Activated T-cell treated with anti-CD3 and anti-CD28 coated beads for 1 hour (primary cell): ENCODE data around the gene ARSG.
"Not testable (repeated sequence)": the region's sequence is repeated elsewhere in the genome, so short reads cannot be mapped to it uniquely, and the experiment has no call there.

Experiments
- DNase-seq: peaks from one replicate; pipeline ENCODE4 v3.0.0-alpha.2; 2020; ENCODE audit warnings: low read depth

ARSG gene

DNA sequence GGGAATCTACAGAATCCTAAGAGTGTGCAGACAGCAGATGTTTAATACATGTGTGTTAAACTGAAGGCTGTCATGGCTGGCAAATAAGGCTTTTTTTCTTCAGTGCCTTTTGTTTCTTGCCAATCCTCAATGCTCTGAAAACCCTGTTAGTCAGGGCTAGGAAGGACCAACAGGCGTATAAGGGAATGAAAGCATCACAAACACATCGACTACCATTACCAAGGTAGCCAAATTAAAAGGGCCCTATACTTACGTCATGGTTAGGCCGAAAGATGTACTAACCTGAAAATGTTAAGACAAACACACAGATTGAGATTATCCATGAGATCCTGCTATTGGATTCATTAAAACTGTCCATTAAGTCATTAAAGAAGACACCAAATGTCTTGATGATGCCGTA lies 13.5 kb upstream of the ARSG start:
- no peak for DNase-seq

DNA sequence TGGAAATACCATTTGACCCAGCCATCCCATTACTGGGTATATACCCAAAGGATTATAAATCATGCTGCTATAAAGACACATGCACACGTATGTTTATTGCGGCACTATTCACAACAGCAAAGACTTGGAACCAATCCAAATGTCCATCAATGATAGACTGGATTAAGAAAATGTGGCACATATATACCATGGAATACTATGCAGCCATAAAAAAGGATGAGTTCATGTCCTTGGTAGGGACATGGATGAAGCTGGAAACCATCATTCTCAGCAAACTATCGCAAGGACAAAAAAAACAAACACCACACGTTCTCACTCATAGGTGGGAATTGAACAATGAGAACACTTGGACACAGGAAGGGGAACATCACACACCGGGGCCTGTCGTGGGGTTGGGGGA lies 9.3 kb upstream of the ARSG start:
- not testable (repeated sequence) for DNase-seq

DNA sequence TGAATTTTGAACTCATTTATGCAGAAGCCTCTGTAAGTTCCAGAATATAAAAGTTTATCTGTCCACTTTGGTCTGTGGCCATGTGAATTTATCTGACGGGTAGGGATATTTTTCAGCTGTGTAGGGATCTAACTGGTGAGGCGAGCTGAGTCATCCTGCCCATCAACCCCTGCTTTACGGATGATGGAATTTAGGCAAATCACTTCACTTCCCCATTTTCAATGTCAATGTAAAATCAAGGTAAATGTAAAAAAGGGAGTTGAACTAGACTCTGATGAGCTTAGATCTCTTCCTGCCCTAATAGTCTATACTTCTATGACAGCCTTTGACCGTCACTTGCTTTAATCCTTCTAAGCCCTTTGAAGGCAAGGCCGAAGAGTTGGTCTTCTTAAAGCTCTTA lies 2.9 kb upstream of the ARSG start:
- no peak for DNase-seq

DNA sequence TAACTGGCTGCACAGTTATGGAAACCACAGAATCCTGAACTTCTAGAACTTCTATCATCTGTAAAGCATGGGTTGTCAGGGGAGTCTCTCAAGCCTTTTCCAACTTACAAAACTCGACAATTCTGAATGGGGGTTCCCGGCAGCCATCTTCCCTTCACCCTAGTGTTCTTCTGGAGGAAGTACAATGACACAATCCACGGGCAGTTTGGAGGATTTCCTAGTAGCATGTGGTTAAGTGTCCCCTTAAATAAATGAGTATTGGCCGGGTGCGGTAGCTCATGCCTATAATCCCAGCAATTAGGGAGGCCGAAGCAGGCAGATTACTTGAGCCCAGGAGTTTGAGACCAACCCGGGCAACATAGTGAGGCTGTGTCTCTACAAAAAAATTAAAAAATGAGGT lies 2.5 kb upstream of the ARSG start:
- DNase-seq, result no peak

DNA sequence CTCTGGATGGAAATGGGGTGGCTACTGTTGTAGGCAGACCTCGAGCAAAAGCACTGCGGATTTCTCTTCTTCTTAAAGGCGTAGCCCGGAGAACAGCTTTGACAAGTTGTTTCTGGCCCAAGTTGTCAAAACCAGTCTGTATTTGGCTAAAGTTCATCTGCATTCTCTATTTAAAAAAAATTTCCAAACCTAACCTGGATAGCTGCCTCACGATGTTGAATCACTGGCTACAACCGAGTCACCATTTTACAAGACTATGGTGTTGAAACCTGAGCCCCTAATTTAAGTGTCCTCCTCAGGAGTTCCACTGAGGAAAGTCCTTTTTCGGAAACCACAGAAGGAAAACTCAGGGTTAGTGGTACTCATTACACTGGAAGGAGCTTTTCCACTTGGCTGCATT lies 1.8 kb upstream of the ARSG start:
- DNase-seq, result no peak

DNA sequence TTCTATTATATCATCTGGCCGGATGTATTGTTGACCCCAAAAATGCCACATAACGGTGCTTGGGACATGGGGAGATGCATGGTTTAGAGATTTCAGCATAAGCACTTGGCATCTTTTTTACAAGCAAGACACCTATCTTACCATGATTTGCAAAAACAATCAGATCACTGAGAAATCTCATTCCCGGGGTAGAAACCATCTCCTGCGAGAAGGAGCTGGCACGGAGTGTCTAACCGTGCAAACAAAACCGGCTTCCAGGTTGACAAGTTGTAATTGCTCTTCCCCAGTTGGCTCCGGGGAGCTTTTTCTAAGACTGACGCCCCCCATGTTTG lies 1.4 kb upstream of the ARSG start:
- no peak for DNase-seq

DNA sequence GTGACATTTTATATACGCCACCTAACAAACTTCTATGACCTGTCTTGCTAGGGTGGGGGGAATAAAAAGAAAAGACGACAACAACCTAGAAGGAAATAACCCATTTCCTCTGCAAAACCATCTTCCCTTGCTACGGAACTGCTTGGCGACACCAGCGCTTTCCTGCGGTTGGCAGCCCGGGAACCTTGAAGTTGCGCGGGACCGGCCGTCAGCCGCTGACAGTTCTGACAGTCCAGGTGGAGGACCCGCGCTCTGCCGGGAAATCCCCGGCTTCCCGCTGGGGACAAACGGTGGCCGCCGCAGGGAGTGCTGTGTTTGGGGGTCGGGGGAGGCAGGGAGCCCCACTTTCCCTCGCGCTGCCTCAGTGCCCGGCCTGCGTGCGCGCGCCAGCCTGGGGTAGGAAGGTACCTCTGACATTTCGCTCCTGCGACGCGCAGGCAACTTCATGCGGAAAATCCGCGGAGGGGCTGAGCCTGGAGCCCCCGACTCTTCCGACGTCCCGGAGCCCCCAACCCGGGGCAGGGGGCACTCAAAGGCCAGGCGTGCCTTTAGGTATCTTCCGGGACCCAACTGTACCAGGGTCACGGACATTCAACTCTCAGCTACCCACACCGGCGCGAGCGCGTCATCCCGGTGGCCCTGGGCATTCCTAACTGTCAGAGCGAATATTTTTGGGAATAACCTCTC lies 884 bp upstream of the ARSG start:
- peak; percentile 33 for DNase-seq

DNA sequence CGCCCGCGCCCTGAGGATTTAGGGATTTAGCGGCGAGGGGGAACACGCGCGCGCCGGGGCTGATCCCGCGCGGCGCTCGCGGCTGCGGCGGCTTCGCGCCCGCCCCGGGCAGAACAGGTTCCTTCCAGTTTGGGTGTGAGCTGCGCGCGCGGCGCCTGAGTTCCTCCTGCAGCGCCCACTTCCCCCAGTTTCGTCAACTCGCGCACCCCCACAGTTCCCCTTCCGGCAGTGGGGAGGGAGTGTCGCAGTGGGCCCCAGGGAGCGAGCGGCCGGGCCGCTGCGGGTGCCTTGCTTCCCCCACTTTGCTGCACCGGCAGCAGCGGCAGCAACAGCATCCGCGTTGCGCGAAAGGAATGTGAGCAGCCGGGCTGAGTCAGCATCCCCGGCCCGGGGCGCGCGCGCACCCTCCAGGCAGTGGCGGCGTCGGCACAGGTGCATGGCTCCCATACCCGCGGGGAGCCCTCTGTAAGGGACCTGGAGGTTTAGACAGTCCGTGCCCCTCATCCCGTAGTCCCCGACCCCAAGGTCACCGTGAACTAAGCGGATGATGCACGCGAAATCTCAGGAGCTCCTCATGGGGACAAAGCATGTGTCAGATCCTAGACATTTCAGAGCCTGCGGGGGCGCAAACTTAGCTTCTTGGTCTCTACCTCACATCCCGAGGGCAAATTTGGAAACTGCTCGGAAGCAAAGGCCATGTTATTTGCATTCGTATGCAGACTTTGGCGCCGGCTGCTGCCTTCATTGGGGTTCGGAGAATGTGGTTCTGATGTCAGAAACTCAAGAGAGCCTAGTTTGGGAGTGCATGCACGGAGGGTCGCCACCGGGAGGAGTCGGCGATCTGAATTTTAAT lies 767 bp downstream of the ARSG start:
- peak; percentile 85 for DNase-seq

DNA sequence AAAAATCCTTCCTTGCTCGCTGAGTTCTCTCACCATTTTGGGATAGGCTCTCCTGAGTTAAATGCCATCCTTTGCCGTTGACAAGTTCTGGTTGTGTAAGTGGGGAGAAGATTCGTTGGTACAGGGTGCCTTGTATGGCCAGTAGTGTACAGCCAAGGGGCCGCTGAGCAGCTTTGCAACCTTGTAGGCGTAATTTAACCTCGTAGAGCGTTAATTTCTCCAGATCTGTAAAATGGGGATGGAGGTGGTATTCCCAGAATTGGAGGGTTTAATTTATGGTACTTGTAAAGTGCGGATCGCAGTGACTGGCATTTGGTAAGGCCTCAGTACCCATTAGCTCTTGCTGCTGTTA lies 1.4 kb downstream of the ARSG start:
- DNase-seq, result no peak

DNA sequence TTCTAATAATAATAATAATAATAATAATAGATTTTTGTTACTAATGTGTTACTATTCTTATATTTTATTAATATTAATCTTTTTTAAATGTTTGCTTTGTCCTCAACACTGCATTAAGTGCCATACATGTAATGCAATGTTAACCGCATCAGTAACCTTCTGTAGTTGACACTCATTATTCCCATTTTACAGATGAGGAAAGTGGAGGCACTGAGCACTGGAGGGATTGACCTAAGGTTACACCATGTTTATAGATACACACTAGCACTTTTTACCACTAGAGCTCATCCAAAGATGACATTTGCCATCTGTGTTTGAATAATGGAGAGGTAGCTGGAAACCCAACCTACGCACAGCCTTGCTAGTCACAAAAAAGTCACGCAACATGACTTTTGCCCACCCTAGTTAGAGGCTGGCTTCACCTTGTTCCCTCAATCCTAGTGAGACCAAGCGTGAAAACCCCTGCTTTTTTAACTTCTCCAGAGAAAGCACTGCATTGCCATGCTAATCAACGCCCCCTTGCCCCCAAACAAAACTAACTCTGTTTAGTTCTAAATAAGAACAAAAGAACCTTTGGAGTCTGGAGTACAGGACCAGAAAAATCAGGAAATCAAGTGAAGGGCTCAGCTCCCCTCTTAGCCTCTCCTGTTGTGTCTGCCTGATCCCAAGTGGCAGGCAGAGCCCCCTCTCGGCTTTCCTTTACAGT lies 2.3 kb downstream of the ARSG start:
- DNase-seq, result no peak

DNA sequence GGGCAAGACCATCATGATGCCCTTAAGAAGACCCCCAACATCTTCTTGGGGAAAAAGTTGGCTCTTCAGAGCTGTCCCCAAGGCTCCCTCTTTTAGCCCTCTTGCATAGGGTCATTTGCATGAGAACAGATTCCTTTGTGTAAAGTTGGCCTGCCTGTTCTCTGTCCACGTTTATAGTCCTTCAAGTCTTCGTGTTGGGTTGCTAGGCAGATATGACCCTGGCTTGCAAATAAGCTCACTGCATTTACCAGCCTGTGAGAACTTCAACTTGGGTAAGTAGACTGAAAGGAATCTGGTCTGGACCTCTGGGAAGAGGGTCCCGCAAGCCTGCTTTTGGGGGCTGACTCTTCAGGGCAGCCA lies 2.9 kb downstream of the ARSG start:
- DNase-seq, result no peak

DNA sequence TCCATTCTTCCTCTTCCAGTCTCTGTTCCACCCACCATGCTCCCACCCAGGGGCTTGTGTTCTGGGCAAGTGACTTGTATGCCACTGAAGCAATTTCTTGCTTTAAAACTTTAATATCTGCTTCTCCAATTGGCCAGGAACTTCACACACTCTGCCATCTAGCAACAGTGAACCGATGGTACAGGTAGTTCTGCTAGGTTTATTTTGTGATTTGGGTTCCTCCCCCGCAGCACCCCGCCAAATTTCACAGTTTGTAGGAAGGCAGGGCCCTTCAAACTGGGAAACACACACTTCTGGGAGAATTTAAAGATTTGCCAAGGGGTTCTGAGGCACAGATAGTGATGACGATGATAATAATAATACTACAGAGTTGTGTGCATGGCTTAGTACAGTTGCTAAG lies 3.3 kb downstream of the ARSG start:
- no peak for DNase-seq

DNA sequence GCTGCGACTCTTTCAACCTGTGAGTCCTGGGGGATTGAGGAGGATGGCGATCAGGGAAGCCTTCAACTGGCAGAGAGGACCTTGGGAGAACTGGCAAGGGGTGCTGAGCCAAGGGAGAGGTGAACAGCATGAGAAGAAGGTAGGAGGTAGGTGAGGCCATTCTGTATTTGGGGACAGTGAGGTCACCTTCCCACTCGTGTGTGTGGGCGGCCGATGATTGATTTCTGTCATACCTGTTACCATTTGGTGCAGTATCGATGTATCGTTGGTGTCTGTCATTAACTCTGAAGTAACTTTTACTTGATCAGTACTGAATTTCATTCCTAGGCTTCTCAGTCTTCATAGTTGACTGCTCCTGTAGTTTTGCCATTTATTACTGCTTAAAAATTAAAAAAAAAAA lies 3.8 kb downstream of the ARSG start:
- DNase-seq, result no peak

DNA sequence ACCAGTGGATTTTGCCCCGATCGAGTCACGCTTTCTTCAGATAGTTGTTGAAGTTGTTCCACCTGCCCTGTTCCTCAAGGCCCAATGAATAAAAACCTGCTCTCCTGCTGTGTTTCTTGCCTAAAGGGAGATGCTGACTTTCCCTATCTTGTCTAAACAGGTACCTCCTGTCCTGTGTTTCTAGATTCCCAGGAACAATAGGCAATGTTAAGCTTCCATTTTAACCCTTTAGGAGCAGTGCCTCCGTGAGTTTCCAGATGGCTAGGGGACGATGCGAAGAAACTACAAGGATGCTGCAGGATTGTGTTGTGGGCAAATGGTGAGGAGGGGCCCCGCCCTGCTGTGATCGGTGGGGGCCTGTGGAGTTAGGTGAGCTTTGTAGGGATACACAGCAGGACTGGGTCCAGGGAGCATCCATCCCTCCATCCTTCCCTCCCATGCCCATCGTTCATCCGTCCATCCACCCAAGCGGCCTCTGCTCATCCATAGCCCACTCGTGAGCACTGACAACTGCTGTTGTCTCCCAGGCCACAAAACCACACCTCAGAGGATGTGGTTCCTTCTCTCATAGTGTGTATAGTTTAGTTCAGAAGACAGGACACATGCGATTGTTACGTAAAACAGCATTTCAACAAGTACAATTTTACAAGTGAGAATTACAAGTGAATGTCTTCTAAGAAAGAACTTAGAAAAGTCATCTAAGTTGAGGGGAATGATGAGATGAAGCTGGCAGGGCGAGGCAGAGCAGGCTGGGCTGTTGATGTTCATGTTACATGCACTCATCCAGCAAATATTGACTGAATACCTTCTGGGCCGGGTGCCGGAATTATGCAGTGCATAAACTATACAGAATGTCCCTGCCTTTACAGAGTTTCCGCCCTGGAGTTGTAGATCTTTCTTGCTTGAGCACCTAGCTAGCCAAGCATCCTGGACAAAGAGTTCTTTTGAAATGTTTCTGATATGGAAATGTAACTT lies 5.2 kb downstream of the ARSG start:
- DNase-seq, result peak; percentile 32

DNA sequence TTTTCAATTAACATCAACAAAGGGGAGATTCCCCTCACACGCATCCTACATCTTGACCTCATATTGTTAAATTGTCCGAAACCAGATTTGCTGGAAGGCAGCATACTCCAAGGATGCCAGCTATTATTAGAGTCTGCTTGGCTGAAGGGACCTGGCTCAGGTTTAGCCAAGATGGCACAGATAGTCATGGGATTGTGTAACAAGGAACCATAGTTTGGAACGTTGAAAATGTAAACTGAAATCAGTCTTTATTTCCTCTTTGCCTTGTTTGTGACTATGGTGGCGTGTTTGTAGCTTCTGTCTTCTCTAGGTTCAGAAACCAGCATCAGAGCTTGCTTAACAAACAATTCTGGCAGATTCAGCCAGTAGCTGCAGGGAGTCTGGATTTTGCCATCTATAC lies 5.9 kb downstream of the ARSG start:
- DNase-seq, result no peak

DNA sequence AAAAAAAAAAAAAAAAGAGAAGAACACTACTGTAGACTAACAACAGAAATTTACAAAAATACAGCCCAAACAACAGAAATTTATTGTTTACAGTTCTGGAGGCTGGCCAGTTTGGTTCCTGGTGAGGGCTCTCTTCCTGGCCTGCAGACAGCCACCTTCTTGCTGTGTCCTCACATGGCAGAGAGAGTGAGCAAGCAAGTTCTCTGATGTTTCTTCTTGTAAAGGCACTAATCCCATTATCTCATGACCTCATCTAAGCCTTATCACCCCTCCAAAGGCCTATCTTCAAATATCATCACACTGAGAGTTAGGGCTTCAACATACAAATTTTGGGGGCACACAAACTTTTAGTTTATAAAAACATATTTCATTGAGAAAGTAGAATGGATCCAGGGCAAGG lies 7.3 kb downstream of the ARSG start:
- no peak for DNase-seq

DNA sequence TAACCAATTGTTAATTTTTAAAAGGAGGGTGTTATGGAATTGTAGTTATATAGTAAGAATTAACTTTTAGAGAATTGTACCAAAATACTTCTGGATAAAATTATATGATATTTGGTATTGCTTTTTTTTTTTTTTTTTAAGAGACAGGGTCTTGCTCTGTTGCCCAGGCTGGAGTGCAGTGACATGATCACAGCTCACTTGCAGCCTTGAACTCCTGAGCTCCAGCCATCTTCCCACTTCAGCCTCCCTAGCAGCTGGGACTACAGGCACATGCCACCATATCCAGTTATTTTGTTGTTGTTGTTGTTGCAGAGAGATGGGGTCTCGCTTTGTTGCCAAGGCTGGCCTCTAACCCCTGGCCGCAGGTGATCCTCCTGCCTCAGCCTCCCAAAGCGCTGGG lies 8.5 kb downstream of the ARSG start:
- DNase-seq, result no peak

DNA sequence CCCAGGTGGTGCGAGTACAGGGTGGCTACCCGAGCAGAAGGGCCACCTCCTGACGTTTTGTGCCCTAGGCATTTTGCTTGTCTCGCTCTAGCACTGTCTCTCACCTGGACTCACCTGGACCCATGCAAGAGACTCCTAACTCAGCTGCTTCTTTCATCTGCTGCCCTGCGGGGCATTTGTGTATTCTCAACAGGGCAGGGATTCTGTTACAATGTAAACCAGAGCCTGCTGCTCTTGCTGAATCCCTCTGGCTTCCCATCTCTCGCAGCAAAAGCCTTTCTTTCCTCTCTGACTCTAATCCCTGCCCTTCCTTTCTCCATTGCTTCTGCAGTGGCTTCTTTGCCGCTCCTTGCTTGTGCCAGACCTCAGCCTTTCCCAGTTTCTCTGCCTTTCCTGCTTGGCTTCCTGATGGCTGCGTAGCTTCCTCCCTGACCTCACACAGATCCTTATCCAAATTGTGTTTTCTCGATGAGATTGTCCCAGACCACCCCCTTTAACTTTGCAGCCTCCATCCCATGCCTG lies 10.2 kb downstream of the ARSG start:
- DNase-seq, result no peak

DNA sequence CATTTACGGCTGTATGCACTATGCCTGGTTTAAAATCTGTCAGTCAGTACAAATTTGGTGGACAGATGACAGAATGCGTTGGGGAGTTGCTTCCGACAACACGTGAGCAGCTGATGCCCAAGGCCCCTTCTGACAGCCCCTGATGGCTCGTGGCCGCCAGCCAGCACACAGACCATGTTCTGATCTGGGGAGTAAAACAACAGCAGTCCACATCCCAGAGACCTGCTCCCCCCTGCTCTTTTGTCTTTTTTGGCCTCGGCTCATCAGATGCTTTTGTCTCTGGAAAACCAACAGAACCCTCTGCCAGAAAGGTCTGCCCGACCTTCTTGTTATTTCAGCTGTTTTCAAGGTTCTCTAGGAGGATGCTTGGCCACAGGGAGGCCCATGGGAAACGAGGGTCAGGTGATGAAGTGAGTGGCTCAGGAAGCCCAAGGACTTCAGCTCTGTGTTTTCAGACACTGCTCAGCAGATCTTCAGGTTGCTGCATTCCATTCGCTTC lies 10.8 kb downstream of the ARSG start:
- no peak for DNase-seq

DNA sequence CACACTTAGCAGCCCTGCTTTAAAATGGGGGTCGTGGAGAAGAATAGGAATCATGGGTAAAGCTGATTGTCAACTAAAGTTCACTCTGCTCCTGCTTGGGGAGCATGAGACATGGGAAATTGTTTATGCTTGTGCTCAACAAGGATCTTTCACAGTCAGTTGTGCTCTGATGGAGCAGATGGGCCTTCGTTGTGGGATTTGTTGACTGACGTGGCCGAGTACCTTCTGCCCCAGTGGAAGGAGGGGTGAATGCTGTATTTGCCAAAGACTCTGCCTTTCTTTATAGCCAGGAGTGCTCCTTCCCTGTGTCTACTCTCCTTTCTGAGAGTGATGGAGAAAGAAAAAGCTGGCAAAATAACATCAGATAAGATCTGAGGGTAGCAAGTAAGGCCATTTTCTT lies 11.4 kb downstream of the ARSG start:
- DNase-seq, result no peak

DNA sequence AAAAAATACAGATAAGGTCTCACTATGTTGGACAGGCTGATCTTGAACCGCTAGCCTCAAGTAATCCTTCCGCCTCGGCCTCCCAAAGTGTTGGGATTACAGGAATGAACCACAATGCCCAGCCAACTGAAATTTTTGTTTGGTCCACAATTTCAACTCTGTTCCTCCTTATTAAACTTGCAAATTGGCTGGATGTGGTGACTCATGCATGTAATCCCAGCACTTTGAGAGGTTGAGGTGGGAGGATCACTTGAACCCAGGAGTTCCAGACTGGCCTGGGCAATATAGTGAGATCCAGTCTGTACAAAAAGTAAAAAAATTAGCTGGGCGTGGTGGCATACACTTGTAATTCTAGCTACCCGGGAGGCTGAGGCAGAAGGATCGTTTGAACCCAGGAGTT lies 13.4 kb downstream of the ARSG start:
- DNase-seq, result no peak

DNA sequence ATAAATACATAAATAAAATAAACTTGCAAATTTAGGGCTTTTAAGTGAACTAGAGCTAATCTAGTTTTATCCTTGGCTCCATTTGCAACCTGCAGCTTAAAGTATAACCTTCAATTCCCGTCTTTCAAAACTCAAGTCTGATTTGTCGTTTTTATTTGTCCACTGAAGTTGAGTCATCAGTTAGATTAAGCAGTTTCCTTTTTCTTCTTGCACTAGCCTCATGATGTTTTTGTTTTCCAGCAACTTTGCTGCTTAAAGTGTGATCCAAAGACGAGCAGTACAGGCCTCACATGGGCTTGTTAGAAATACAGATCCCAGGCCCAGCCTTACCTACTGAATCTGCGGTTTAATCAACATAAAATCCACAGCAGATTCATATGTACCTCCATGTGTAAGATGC lies 13.8 kb downstream of the ARSG start:
- DNase-seq, result no peak
